HG03565 (cell line): ENCODE measurements around the gene DHX57.
"Not testable (repeated sequence)": the region's sequence is repeated elsewhere in the genome, so short reads cannot be mapped to it uniquely, and the experiment has no call there.

Experiments used
- ATAC-seq: cut with Tn5 transposase; IDR thresholded peaks from one replicate; pipeline ENCODE4 v1.9.1; 2021; ENCODE audit warnings: mild to moderate bottlenecking, moderate library complexity; ENCODE audit not compliant: unreplicated experiment

DHX57 gene

DNA sequence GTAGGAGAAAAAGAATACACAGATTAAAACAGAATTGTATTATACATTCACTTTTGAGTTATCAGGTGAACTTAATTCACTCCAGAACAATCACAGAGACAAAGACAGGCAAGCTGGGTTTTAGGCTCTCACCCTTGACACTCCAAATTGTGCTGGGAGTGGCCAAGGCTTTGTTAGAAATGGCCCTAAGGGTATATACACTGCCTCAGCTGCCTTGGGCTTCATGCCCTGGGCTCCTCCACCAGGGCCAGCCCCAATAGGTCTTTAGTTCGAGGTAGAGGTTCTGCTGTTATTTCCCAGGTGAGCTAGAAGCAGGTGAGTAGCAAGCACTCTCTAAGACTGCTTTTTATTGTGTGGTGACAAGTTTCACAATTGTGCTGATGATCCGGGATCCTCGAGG is 77.8 kb downstream of the DHX57 start:
- ATAC-seq, result no peak

DNA sequence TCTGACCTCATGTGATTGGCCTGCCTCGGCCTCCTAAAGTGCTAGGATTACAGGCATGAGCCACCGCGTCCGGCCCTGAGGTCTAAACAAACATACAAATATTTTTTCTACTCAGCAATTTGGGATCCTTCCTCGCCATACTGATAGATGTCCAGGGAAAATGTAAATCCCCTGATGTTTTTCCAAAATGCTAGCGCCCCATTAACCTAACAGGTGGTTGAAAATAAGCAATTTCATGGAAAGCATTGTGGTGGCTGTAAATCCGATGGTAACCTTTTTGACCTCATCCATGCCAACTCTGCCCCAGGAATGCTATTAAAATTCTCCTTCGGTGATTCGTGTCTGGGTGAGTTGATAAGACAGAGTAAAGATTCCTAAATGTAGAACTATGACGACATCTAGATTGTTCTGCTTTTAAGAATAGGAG is 78.5 kb downstream of the DHX57 start:
- ATAC-seq, result no peak

DNA sequence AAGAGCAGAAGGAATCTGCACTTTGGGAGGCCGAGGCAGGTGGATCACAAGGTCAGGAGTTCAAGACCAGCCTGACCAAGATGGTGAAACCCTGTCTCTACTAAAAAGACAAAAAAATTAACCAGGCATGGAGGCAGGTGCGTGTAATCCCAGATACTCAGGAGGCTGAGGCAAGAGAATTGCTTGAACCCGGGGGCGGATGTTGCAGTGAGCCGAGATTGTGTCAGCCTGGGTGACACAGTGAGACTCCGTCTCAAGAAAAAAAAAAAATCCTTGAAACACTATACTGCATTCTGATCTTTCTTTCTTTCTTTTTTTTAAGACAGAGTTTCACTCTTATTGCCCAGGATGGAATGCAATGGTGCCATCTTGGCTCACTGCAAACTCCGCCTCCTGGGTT is 80.7 kb downstream of the DHX57 start:
- ATAC-seq, result not testable (repeated sequence)

DNA sequence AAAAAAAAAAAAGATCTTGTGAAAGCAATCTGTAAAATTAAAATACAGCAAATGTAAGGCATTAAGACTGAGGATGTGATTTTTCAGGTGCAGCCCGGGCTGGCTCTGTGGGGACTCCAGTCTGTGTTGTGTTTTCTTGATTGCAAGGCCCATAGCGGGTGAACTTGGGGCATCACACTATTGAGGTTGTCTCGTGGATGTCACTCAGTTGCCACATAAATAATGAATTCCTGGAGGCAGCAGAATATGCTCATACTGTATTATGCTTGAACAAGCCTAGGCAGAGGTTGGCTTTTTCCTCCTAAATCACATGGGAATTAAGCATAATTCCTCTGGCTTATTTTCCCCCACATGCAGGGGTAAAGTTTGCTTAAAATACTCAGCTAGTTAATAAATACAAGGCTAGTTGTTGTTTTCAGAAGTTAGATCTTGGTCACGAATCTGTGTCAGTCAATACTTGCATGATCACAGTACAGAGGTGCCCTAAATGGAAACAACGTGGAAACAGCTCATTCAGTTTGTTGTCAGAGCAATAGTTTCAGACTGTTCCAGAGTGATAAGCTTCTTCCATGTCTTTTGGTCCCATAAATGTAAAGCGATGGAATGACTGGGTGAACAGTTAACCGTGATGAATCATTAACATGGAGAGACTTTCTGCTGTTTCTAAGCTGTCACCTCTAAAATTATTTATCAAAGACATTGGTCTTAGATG is 81.3 kb downstream of the DHX57 start:
- no peak for ATAC-seq

DNA sequence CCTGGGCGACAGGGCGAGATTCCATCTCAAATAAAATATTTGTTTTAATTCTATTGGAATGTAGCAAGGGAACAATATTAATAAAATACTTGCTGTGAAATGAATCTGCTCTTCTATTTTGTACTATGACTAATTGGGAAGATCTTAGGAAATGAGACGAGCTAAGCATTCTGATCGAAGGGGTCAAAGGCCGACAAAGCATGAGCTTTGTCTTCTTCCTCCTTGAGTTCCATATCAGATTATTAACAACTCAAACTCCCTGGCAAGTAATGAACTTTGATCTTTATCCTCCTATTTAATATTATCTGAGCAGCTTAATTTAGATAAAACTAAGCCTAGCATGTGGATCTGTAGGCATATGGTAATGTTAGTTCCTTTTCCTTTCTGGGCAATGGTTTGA is 82.2 kb downstream of the DHX57 start:
- ATAC-seq, result no peak

DNA sequence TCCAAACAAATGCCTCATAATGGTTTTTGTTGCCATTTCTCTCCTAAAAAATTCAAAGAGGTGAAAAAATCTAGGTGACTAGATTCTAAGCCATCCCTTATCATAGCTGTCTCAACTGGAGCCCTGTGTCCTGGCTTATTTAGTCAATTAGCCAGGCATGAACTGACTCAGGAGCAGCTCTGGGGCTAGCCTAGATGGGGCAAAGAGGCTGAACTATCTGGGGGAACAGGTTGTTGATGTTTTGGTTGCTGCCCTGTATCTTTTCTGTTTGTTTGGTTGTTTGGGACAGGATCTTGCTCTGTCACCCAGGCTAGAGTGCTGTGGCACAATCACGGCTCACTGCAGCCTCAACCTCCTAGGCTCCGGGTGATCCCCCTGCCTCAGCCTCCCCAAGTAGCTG is 83.0 kb downstream of the DHX57 start:
- ATAC-seq, result no peak

DNA sequence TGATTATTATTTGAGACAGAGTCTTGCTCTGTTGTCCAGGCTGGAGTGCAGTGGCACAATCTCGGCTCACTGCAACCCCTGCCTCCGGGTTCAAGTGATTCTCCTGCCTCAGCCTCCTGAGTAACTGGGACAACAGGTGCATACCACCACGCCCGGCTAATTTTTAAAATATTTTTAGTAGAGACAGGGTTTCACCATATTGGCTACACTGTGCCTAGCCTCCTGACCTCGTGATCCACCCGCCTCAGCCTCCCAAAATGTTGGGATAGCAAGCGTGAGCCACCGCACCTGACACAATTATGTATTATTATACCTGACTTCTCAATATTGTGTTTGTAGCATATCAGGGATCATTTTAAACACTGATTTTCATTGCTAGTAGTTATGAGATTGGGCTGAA is 83.4 kb downstream of the DHX57 start:
- not testable (repeated sequence) for ATAC-seq

DNA sequence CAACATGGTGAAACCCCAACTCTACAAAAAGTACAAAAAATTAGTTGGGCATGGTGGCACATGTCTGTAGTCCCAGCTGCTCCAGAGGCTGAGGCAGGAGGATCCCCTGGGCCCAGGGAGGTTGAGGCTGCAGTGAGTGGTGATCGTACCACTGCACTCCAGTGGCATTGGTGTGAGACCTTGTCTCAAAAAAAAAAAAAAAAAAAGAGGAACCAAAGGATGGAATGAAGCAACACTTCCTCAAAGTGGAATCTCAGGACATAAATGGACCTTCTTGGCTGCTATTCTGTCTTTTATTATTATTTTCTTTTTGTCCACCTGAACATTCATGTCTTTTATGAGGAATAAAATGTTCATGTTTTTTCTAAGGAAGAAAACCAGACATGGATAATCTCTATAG is 84.0 kb downstream of the DHX57 start:
- no peak for ATAC-seq

DNA sequence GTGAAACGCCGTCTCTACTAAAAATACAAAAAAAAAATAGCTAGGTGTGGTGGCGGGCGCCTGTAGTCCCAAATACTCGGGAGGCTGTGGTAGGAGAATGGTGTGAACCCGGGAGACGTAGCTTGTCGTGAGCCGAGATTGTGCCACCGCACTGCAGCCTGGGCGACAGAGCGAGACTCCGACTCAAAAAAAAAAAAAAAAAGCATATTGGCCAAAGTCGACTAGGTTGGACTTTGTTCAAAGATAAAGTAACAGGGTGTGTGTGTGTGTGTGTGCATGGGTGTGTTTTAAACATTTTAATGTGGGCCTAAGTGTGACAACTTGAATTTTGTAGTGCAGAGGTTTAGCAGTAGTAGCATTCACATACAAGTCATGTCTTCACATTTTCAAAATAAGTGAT is 86.0 kb downstream of the DHX57 start:
- no peak for ATAC-seq

DNA sequence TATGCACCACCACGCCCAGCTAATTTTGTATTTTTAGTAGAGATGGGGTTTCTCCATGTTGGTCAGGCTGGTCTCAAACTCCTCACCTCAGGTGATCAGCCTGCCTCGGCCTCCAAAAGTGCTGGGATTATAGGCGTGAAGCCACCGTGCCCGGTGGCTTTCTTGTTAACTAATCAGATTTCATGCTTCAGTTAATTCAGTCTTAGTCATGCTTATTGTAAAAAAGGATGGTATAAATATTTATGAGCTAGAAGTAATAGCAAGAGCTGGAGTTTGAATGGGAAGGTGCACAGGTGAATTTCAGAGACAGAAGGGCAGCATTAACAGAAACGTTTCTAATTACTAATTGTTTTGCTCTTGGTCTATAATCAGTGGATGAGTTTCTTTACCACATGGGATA is 87.4 kb downstream of the DHX57 start:
- ATAC-seq, result no peak

DNA sequence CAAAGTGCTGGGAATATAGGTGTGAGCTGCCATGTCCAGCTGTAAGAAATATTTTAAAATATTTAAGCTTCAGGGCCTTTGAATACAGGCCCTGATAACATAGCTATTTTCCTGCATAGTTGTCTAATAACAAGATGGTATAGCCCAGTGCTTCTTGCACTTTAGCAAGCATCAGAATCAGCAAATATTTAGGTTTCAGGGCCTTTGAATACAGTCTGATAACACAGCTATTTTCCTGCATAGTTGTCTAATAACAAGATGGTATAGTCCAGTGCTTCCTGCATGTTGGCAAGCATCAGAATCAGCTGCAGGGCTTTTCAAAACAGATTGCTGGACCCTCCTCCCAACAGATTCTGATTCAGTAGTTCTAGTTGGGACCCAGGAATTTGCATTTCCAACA is 92.1 kb downstream of the DHX57 start:
- ATAC-seq, result no peak

DNA sequence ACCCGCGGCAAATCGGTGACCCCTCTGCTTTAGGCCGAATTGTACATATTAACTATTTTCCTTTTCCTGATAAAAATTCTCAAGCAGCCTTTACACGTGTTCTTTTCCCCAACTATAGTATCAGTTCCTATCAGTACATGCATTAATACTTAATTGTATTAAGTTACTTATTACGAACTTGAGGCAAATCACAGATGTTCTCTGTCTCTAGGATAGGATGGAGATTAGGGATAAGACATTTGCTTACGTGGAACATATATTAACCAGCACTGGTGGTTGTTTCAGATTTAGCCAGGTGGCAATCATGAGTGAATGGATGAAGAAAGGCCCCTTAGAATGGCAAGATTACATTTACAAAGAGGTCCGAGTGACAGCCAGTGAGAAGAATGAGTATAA is 97.0 kb downstream of the DHX57 start:
- no peak for ATAC-seq

DNA sequence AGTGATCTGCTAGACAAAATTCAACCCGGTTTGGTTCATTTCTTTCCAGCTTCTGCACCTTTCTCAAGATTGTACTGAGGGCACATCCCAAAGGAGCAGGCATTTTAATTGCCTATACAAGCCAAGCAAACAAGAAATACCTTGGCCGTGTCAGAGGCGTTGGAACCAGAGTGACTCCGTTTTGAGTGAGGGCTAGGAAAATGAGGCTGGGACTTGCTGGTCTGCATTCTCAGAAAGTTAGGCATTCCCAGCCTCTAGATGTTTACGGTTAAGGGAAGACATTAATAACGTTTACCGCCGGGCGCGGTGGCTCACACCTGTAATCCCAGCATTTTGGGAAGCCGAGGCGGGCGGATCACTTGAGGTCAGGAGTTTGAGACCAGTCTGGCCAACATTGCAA is 99.2 kb downstream of the DHX57 start:
- no peak for ATAC-seq

DNA sequence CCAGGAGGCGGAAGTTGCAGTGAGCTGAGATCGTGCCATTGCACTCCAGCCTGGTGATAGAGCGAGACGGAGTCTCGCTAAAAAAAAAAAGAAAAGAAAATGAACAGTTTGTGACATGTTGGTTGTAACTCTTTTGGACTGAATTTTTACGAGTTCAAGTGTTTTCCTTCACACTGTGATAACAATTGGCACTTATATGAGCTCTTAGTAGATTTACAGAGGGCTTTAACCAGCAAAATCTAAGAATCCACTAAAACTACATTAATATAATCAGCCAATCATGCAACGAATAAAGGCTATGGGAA is 99.9 kb downstream of the DHX57 start:
- no peak for ATAC-seq

DNA sequence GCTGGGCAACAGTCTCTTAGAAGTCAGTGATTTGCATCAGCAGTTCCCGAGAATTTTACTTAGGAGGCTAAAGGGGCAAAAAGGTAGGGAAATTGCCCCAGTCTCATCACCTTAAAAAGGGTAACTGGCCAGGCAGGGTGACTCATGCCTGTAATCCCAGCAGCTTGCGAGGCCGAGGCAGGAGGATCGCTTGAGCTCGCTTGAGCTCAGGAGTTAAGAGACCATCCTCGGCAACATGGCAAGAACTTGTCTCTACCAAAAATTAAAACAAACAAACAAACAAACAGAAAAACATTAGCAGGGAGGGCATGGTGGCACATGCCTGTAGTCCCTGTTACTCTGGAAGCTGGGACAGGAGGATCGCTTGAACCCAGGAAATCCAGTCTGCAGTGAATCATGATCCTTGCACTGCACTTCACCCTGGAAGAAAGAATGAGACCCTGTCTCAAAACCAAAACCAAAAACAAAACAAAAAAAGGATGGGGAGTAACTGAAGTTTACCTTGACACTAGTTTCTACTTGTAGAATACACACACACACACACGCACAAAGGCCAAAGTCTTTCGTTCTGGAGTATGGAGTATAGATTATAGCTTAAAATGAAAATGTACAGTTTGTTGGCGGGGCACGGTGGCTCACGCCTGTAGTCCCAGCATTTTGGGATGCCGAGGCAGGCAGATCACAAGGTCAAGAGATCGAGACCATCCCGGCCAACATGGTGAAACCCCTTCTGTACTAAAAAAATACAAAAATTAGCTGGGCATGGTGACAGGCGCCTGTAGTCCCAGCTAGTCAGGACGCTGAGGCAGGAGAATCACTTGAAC is 100.4 kb downstream of the DHX57 start:
- ATAC-seq, result no peak

DNA sequence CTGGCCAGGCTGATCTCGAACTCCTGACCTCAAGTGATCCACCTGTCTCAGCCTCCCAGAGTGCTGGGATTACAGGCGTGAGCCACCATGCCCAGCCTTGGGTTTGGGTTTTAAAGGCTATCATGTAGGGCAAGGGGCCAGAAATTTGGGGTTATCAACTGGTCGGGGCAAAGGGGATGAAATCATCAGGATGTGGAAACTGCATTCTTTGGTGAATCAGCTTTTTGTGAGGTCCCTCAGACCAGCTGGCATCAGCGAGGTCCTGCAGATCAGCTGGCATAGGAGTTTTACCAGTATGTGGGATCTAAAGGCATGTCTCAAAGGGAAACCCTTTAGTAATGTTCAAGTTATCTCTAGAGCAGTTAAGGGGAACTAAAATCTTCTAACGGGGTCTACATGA is 104.1 kb downstream of the DHX57 start:
- ATAC-seq, result no peak

DNA sequence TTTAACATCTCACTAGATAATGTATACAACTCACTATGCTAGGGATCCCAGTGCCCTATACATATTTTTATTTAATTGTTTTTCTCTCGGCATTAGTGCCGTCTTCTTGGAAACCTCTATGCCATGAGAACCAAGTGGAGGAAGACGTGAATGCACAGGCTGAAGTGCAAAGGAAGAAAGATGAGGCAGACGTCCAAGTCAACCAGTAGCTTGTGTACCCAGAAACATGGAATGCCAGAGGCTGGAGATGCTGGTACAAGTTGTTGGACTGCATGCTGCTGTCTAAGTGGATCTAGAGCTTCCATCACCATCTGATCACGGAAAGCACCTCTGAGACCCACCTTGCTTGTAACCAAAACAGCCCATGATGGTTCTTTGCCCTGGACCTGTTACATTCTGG is 110.2 kb downstream of the DHX57 start:
- no peak for ATAC-seq

DNA sequence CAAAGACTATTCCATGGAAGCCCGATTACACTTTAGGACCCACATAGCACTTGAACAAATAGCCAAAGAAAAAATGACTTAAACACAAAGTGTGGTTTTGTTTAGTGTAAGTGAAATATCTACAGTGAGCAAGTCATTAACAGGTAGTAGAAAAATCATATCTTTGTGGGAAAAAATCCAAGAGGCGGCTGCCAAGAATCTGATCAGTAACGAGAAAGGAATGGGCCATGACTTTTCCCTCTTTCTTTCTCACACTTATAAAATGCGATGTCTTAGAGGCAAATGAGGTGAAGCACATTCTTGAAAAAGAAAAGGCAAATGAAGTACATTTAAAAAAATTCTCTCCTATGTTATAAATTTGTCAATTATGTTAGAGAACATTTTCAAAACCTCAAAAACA is 110.6 kb downstream of the DHX57 start:
- no peak for ATAC-seq

DNA sequence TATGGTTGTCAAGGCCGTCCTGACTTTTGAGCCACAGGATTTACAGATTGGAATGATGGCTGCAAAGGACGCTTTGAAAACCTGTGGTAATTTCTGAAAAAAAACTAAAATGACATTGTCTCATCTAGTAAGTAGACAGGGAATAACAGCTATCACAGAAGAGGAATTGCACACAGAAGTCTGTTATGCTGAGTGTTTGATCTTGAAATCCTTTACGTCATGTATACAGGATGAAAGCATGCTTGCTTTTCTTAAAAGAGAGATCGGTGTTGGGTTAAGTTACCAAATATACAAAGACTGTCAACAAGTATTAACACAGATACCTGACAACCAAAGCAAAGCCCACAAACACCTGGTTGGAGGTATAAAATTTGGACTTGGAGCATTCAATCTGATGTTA is 112.0 kb downstream of the DHX57 start:
- no peak for ATAC-seq

DNA sequence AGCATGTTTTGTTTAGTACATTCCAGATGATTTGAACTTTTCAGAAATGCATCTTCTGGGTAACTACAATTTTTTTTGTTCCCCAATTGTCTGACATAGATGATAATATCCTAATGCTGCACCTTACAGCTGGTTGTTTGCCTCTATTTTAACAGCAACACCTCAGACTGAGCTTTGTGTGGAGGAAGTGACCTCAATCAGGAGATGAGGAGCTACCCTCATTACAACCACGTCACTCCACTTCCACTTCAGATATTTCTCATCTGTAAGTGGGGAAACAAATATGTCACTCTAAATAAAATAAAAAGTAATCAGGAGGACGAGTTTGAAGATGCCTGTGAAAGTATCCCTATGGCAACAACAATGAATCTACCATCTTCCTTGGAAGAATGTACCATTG is 112.5 kb downstream of the DHX57 start:
- no peak for ATAC-seq

DNA sequence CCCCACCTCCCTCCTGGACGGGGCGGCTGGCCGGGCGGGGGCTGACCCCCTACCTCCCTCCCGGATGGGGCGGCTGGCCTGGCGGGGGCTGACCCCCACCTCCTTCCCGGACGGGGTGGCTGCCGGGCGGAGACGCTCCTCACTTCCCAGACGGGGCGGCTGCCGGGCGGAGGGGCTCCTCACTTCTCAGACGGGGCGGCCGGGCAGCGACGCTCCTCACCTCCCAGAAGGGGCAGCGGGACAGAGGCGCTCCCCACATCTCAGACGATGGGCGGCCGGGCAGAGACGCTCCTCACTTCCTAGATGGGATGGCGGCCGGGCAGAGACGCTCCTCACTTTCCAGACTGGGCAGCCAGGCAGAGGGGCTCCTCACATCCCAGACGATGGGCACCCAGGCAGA is 119.8 kb downstream of the DHX57 start:
- not testable (repeated sequence) for ATAC-seq

DNA sequence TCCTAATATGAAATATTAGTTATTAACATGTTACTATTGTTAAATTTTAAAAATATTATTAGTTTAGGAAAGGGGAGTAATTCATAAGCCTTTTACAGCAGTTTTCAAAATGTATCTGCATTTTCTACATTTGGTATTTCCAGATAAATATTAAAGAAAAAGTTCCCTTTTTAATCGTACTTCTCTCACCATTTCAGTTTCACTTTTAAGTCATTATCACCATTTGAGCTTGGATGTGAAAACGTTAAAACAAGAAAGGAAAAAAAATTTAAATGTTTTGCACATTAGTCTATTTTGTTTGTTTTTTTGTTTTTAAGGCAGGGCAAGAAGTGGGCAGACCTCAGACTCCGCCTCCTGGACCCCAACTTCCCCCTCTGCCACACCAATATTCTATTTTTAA is 121.2 kb downstream of the DHX57 start:
- ATAC-seq, result no peak

DNA sequence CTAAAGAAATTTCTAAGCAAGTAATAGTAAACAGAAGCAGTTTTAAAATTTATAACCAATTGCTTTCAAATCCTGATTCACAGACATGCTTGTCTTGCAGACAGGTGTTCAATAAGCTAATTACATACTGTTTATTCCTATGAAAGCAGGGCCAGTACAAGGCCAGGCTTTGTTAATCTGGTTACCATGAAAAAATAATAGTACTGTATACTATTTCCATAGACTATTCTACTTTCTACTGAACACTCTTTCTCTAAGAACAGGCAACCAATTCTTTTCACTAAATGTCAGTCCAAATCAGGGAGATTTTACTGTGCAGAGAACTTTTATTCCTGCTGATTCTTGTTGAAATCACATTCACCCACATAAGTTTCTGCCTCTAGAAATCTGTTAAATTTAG is 121.7 kb downstream of the DHX57 start:
- no peak for ATAC-seq
